Measurements from ENCODE around the gene RTTN.
"Not testable (repeated sequence)": the region's sequence is repeated elsewhere in the genome, so short reads cannot be mapped to it uniquely, and the experiment has no call there.

RTTN gene

GRCh38 chr18:70148039-70148938 lies 57.2 kb downstream of the RTTN start:
- no peak for DNase-seq

DNA sequence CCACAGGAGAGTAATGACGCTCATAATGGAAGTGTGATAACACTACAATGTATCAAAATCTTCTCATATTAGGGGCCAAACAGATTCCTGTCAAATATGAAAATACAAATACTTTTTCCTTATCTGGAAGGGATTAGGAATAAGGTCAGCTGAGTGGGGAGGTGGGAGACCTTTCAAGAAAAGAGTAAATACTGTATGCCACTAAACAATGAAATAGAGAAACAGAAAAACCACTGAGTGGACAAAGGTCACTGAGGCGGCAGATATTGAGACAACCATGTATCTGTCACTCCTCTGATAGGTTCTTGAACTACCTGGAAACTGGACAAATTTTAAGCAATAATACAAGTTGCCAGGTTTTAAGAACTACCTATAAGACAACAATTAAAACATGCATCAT lies 59.3 kb downstream of the RTTN start:
- DNase-seq = no peak

DNA sequence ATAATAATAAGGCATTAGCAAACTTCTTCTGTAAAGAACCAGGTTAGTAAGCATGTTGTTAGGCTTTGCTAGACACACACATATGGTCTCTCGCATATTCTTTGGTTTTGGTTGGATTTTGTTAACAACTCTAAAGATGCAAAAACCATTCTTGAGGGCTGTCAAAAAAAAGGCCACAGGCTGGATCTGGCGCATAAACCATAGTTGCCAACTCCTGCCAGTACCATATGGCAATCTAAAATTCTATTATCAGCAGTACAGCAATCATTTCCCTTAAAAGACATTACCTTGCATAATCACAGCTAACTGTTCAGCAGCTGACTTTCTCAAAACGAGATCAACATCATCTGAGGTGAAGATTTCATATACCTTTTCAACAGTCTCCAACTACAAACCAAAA lies 63.5 kb downstream of the RTTN start:
- no peak for DNase-seq

DNA sequence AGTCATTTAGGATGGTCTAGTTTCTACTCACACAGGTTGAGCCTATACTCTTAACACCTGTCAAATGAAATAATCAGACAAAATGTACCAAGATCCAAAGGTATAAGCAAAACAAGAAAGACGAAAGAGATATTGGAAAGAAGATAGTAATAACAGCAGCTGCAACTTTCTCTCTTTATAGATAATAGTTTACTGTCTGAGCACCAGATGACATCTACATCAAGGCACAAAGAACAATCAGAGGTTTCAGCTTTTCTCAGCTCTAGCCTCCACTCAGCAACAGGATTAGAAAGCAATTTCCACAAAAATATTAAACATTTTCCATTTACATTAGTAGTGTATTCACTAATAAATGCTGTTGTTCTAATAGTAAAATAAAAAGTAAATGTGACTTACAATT lies 66.3 kb downstream of the RTTN start:
- no peak for DNase-seq

DNA sequence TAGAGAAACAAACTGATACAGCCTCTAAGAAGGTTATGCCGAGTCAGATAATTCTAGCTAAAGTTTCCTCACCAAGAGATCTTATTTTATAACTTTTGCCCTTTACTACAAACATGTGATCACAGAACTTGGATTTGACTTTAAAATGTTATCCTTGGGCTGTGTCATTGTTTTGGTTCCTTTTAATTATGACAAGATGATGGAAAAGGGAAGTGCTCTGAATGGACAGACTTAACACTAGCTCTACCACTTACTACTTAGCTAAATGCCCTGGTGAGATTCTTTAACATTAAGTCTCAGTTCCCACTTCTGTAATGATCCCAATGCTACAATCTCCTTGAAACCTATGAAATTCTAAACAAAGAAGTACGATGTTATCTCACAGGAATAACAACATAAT lies 69.9 kb downstream of the RTTN start:
- DNase-seq = no peak

- DNase-seq = no peak
These were observed 72.5 kb downstream of the RTTN start for GRCh38 chr18:70132999-70133398.

- no peak for DNase-seq
These were observed 77.2 kb downstream of the RTTN start for GRCh38 chr18:70128271-70128670.

DNA sequence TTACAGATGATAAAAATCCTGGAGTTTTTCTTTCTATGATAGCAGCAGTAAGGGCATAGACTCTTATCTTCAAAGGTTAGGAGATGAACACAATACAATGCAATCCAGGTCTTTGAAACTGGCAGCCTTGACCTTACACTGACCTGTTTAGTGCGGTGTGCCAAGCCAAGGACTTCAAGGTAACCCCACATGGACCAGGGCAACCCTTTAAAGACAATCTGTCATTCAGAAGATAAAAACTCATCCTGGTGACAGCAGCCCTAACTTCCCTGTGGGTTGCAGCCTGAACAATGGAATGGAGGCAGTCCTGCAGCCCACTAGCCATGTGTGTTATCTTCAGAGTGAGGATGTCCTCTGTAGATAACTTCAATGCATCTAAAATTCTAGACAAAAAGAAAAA lies 78.1 kb downstream of the RTTN start:
- DNase-seq = no peak

GRCh38 chr18:70126832-70127231 lies 78.7 kb downstream of the RTTN start:
- no peak for DNase-seq

- DNase-seq = no peak
These were observed 81.3 kb downstream of the RTTN start for GRCh38 chr18:70124139-70124538.

DNA sequence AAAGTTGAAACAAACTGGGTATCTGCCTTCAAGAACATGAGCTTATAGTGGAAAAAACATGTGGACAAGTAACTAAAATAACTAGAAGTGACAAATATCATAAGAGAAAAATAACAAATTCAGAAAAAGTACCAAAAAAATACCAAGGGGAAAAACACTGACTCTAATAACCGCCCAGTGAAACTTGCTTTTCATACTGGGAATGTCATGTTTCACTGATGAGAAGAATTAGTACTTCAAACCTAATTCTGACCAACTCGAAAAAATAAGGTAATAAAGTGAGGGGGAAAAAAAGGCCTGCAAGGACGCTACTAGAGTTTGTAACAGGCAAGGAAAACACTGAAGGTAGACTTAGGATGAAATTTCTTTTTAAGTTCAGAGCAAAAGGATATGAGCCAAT lies 83.6 kb downstream of the RTTN start:
- no peak for DNase-seq

- no peak for DNase-seq
These were observed 88.5 kb downstream of the RTTN start for GRCh38 chr18:70116949-70117348.

DNA sequence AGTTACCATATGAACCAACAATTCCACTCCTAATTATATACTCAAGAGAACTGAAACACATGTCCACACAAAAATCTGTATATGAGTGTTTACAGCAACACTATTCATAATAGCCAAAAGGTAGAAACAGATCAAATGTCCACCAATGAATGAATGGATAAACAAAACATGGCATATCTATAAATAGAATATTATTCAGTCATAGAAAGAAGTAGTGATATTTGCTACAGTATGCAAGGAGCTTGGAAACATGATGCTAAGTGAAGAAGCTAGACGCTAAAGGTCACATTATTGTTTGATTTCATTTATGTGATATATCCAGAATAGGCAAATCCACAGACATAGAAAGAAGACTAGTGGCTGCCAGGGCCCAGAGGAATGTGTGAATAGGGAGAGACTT lies 92.0 kb downstream of the RTTN start:
- DNase-seq = no peak

DNA sequence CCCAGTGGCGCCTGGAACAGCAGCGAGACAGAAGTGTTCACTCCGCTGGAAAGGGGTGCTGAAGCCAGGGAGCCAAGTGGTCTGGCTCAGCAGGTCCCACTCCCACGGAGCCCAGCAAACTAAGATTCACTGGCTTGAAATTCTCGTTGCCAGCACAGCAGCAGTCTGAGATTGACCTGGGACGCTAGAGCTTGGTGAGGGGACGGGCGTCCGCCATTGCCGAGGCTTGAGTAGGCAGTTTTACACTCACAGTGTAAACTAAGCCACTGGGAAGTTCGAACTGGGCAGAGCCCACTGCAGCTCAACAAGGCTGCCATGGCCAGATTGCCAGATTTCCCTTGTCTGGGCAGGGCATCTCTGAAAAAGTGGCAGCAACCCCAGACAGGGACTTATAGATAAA lies 94.8 kb downstream of the RTTN start:
- no peak for DNase-seq

- DNase-seq = no peak
These were observed 98.4 kb downstream of the RTTN start for GRCh38 chr18:70107091-70107490.

DNA sequence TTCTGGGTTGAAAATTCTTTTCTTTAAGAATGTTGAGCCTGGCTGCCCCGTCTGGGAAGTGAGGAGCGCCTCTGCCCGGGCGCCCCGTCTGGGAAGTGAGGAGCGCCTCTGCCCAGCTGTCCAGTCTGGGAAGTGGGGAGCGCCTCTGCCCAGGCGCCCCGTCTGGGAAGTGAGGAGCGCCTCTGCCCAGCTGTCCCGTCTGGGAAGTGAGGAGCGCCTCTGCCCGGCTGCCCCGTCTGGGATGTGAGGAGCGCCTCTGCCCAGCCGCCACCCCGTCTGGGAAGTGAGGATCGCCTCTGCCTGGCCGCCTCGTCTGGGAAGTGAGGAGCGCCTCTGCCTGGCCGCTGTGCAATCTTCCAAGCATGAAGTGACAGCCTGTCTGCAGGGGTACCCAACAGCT lies 102.6 kb downstream of the RTTN start:
- not testable (repeated sequence) for DNase-seq

- no peak for DNase-seq
These were observed 115.6 kb downstream of the RTTN start for GRCh38 chr18:70089858-70090257.

DNA sequence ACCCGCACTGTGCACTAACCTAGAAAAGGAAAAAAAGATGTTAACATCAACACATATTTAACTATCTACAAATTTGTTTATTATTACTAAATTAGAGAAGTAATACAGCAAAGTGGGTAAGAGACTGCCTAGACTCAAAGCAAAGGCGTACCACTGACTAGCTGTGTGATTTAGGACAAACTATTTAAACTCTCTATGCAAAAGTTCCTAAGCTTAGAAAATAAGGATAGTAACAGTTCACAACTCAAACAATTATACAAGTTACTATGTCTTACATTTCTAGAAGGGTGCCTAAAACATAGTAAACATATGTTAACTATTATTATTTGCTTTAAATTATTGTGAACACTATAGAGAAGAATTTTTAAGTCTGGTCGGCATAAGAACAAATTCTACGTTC lies 119.4 kb downstream of the RTTN start:
- DNase-seq = no peak

GRCh38 chr18:70085641-70086040 lies 119.8 kb downstream of the RTTN start:
- DNase-seq = no peak

GRCh38 chr18:70082430-70082829 lies 123.1 kb downstream of the RTTN start:
- DNase-seq = no peak

- no peak for DNase-seq
These were observed 127.4 kb downstream of the RTTN start for GRCh38 chr18:70078106-70078505.

DNA sequence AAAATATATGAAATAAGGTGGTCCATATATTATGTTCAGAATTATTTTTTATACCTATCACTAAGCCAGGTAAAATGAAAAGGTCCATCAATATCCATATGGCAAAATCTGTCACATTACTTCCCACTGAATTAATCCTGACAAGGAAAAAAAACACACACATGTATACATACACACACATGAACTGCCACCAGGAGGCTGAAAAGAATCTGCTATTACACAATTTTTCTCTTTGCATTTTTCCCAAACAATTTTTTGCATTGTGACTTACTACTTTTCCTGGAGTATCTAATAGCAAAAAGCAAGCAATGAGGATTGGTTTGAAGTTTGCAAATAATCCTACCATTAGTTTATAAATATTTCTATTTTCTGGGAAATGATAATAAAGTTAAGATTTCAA lies 129.6 kb downstream of the RTTN start:
- peak; percentile 10 for DNase-seq

- no peak for DNase-seq
These were observed 131.4 kb downstream of the RTTN start for GRCh38 chr18:70074116-70074515.

DNA sequence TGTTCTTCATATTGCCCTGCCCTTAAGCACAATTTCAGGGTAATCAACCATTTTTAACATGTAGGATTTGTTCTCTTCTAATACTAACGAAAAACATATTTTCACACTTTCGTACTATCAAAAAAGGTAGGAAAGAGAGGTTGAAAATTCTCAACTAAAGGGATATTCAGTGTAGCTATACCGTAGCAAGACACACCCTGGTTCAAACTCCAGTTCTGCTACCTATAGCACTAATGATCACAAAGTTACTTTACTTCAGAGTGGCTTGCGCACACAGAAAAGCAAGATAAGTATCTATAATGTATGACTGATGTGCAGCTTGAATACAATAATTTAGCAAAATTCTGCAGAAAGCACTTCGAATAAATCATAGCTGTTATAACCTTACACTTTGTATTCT lies 132.1 kb downstream of the RTTN start:
- no peak for DNase-seq

DNA sequence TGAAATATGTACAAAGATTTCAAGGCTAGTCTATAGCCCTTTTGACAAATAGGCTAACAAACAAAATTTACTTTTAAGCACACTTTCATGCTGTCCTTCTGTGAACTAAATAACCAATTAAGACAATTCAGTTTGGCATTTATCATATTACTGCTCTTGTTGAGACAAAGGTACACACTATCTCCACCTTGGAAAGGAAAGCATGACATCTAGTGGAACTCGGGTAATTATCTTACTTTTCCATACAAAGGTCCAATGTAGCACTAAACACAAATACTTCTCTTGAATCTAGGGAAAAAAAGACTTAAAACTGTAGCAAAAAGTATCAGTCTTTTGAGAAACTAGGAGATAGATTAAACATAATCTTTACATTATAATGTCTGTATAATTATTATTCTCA lies 132.8 kb downstream of the RTTN start:
- peak; percentile 18 for DNase-seq
